Skeletal muscle satellite cell (primary cell): ENCODE results near the gene NCS1.

Source experiments
- H3K27me3 ChIP-seq: 2 replicates; pipeline ENCODE4 v1.7.0; 2013; ENCODE audit warnings: low read length; ENCODE audit not compliant: control insufficient read depth, insufficient read depth
- H3K36me3 ChIP-seq: 2 replicates; pipeline ENCODE4 v1.7.0; 2013; ENCODE audit warnings: mild to moderate bottlenecking, control low read depth, low read length; ENCODE audit not compliant: insufficient read depth
- H3K4me1 ChIP-seq: 2 replicates; pipeline ENCODE4 v1.7.0; 2013; ENCODE audit warnings: low read length; ENCODE audit not compliant: control insufficient read depth, insufficient read depth
- H3K4me2 ChIP-seq: 2 replicates; pipeline ENCODE4 v1.7.0; 2013; ENCODE audit warnings: mild to moderate bottlenecking, low read length
- H3K4me3 ChIP-seq: 2 replicates; pipeline ENCODE4 v1.7.0; 2013; ENCODE audit warnings: low read length
- H3K9ac ChIP-seq: 2 replicates; pipeline ENCODE4 v1.7.0; 2013; ENCODE audit warnings: mild to moderate bottlenecking, low read depth, low read length, moderate library complexity
- H3K9me3 ChIP-seq: replicated peaks from 2 replicates; pipeline ENCODE4 v1.7.0; 2013; ENCODE audit warnings: mild to moderate bottlenecking, control low read depth, low read length

Gene NCS1

DNA sequence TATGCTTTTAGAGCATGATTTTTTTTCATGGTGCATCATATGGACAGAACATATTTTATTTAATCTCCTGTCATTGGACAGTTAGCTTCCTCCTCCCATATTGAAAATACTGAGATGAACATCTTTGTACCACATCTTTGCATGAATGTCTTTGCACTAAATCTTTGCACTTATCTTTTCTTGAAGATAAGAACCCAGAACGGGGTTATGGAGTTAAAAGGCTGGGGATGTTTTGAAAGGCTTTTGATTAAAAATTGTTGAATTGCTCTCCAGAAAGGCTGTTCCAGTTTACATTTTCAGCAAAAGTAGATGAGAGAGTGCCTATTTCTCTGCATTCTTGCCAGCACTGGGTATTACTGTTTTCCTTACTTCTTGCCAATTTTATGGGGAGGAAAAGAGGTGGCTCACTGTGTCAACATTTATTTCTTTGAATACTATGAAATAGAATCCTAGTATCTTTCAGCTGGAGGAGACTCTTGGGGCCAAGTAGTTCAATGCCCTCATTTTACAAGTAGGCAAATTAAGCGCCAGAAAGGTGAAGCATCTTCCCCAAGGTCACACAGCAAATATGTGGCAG lies 7.2 kb downstream of the NCS1 start:
- Histone ChIP-seq H3K27me3 (no peaks in the 10 kb centered on the region), H3K4me3 (no peak overlapping the region), H3K36me3 (peaks cover 15% of the 10 kb centered on the region), H3K9me3 (no peaks in the 10 kb centered on the region), H3K4me2 (no peak overlapping the region), H3K9ac (no peak overlapping the region), H3K4me1 (peaks cover 28% of the 10 kb centered on the region)

DNA sequence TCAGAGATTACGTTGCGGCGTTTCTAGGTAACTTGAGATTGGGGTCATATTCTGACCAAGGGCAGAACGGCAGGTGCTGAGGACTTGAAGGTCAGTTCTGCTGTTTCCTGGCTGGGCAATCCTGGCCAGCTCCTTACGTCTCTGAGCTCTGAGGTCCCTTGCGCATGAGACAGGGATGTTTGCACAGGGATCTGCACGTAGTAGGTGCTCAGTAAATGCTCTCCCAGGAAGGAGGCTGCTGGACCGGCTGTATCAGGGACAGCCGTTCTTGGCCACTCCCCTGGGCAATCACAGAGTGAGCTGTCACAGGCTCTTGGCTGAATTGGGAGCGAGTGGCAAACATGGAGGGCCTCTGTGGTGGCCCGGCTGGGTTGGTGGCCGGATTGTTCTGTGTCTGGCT lies 8.3 kb downstream of the NCS1 start:
- Histone ChIP-seq H3K27me3 (no peaks in the 10 kb centered on the region), H3K36me3 (peaks cover 19% of the 10 kb centered on the region), H3K4me3 (no peak overlapping the region), H3K9me3 (no peaks in the 10 kb centered on the region), H3K4me2 (no peak overlapping the region), H3K9ac (no peak overlapping the region), H3K4me1 (peaks cover 28% of the 10 kb centered on the region)

DNA sequence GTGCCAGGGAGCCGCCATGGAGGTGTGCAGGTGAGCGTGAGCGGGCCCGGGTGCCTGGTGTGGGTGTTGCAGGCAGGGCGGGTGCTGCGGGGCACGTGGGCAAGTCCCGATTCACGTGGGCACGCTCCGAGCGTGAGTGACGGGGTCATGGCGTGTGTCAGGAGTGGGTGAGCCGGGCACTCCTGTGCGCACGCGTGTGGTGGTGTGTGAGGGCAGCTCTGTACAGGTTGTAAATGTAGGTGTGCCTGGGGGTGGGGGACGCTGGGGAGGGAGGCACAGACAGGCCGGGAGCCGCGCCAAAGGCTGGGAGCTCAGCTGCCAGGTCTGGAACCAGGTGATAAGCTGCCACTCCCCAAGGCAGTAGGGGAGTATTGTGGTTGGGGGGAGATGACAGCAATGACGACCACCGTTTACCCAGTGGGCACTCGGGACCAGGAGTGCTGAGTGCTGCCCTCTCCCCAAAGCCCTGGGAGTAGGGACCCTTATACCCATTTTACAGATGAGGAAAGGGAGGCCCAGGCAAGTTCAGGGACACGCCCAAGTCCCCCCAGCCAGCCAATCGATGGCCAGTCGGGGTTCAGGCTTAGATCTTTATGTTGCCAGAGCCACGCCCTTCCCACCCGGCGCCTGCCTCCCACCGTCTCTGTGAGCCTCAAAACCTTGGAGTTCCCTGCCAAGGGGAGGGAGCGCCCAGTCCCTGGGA lies 9.6 kb downstream of the NCS1 start:
- no peak overlapping the region for H3K4me2 ChIP-seq
- no peak overlapping the region for H3K4me3 ChIP-seq
- peaks cover 39% of the 10 kb centered on the region for H3K4me1 ChIP-seq
- peaks cover 15% of the 10 kb centered on the region for H3K36me3 ChIP-seq
- no peaks in the 10 kb centered on the region for H3K27me3 ChIP-seq
- H3K9ac ChIP-seq = no peak overlapping the region
- no peaks in the 10 kb centered on the region for H3K9me3 ChIP-seq

DNA sequence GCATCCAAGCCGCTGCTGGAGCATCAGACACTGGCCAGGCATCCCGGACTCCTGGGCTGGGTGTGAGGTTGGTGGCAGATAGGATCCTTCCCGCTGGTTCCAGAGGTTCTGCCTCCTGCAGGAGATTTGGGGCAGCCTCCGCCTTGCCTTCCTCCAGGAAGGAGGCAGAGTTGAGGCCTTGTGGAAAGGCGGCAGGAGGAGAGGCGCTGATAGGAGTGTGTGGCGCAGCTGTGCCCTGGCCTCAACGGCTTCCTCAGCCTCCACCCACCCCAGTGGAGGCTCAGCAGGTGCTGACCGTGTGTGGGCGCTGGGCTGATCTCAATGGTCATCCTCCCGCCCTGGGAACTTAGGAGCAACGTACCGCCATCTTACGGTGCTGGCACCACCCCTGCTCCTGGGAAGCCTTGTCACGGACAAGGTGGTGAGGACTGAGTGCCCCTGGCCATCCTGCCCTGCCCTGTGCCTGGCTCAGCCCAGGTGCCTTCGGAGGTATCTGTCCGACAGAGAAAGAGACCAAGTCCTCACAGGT lies 10.2 kb downstream of the NCS1 start:
- H3K27me3 ChIP-seq = no peaks in the 10 kb centered on the region
- H3K9ac ChIP-seq = peak overlapping the region; percentile 54
- peak overlapping the region; percentile 70 for H3K4me2 ChIP-seq
- H3K4me1 ChIP-seq = peaks cover 45% of the 10 kb centered on the region
- no peaks in the 10 kb centered on the region for H3K9me3 ChIP-seq
- H3K36me3 ChIP-seq = peaks cover 15% of the 10 kb centered on the region
- H3K4me3 ChIP-seq = no peak overlapping the region

DNA sequence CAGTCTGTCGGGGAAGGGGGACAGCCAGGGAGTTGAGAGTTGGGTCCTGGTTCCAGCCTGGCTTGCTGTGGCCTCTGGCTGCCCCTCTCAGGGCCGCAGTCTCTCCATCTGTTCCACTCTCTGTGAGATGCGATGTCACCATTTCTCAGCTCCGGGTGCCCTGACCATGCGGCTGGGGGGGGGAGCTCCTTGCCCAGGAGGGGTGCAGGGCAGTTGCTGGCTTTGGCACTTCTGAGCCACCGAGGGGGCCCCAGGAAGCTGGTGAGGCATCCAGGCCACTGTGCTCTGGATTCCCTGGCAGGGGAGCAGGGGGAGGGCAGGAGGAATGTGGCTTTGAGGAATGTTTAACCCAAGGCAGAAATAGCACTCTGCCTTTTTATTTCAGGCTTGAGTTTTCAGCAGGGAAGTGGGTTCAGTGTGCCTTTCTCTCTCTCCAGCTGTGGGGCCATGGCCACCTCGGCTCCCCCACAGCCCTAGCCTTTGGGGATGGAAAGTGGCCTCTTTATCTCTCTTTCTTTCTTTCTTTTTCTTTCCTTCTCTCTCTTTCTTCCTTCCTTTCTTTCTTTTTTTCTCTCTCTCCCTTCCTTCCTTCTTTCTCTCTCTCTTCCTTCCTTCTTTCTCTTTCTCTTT lies 11.0 kb downstream of the NCS1 start:
- Histone ChIP-seq H3K9me3 (no peaks in the 10 kb centered on the region), H3K9ac (peak overlapping the region; percentile 54), H3K27me3 (no peaks in the 10 kb centered on the region), H3K4me1 (peaks cover 52% of the 10 kb centered on the region), H3K4me3 (peak overlapping the region; percentile 20), H3K4me2 (peak overlapping the region; percentile 70), H3K36me3 (peaks cover 15% of the 10 kb centered on the region)

DNA sequence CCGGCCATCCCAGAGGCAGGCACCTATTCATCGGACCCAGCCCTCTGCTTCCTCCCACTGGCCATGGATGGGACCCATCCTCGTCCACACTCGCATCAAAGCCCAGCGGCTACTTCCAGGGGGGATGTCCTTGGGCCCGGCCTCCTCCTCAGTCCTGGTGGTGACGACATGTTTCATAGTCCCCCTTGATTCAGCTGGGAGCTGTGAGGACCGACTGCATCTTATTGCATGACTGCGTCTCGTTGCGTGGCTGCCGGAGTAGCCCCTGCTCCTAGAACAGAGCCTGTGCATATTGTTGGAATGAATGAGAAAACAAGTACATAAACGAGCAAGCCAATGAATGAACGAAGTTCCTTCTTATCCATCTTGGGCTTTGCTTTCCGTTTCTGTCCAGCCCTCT lies 12.8 kb downstream of the NCS1 start:
- Histone ChIP-seq H3K36me3 (peaks cover 11% of the 10 kb centered on the region), H3K4me3 (no peak overlapping the region), H3K4me1 (peaks cover 57% of the 10 kb centered on the region), H3K9ac (no peak overlapping the region), H3K4me2 (no peak overlapping the region), H3K9me3 (no peaks in the 10 kb centered on the region), H3K27me3 (no peaks in the 10 kb centered on the region)

DNA sequence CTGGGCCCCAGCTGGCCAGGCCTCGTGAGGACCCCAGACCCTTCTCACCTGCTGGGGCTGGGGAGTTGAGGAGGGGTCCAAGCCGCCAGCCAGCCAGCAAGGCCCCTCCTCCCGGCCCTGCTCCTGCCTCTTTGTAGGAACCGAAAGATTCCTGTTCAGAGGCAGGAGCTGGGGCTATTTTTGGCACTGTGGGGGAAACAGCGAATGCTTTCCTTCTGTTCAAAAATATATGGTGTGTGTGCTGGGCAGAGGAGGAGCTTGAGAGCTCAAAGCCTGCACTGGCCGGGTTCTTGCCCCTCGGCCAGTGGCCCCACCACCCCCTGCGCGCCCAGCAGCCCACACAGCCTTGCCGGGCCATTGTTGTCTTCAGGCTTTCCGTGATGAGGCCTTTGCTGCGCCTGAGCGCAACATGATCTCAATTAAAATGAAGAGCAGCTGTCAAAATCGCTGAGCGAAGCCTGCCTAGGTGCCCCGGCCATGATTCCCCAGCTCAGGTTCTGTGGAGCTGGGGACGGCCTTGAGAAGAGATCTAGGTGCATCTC lies 13.4 kb downstream of the NCS1 start:
- H3K9ac ChIP-seq = no peak overlapping the region
- peaks cover 62% of the 10 kb centered on the region for H3K4me1 ChIP-seq
- H3K9me3 ChIP-seq = no peaks in the 10 kb centered on the region
- no peaks in the 10 kb centered on the region for H3K27me3 ChIP-seq
- H3K4me2 ChIP-seq = no peak overlapping the region
- no peak overlapping the region for H3K4me3 ChIP-seq
- H3K36me3 ChIP-seq = peaks cover 8% of the 10 kb centered on the region

DNA sequence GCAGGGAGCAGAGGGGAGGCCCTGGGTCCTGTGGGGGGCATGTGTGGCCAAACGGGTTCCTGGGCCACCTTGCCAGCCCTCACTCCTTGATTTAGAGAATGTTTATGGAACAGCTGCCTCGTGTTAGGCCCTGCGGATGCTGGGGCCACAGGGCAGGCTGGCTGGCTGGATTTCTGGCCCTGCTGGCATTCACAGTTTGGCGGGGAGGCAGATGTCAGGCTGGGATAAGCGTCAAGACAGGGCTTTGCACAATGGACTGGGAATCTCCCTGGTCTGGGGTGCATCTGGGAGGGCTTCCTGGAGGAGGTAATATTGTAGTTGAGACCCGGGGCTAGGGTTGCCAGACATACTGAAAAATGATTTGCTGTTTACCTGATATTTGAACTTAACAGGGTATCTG lies 13.8 kb downstream of the NCS1 start:
- Histone ChIP-seq H3K4me1 (peaks cover 62% of the 10 kb centered on the region), H3K4me3 (no peak overlapping the region), H3K27me3 (no peaks in the 10 kb centered on the region), H3K9ac (no peak overlapping the region), H3K36me3 (peaks cover 7% of the 10 kb centered on the region), H3K9me3 (no peaks in the 10 kb centered on the region), H3K4me2 (no peak overlapping the region)

DNA sequence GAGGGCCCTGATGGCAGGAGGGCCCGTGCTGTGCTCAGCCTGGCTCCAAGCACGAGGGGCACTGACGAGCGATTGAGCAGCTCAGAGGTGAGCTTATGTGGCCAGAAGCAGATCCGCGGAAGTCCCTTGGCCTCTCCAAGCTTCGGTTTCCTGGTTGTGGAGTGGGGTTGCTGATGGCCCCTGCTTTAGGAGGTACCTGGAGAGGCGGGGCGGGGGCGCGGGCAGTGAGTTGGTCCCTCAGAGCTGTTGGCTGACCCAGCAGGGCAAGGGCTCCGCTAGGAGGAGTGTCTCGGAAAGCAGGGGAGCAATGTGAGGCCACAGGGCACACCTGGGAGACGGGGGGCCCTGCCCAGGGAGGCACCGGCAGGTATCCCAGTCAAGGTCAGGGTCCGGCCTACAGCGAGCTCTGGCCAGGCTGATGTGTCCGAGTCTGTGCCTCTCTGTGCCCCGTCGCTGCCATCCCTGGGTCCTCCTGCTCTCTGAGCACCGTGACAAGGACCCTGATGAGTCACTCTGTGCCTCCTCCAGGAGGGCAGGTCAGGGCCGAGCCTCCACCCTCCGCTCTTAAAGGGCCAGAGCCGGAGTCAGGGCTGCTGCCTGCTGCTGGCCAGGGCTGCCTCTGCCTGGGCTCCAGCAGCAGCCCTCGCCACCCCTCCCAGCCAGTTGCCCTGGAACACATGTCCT lies 14.8 kb downstream of the NCS1 start:
- H3K27me3 ChIP-seq = no peaks in the 10 kb centered on the region
- H3K4me1 ChIP-seq = peaks cover 62% of the 10 kb centered on the region
- peaks cover 7% of the 10 kb centered on the region for H3K36me3 ChIP-seq
- H3K4me2 ChIP-seq = peak overlapping the region; percentile 78
- peak overlapping the region; percentile 25 for H3K9ac ChIP-seq
- H3K4me3 ChIP-seq = peak overlapping the region; percentile 55
- no peaks in the 10 kb centered on the region for H3K9me3 ChIP-seq

DNA sequence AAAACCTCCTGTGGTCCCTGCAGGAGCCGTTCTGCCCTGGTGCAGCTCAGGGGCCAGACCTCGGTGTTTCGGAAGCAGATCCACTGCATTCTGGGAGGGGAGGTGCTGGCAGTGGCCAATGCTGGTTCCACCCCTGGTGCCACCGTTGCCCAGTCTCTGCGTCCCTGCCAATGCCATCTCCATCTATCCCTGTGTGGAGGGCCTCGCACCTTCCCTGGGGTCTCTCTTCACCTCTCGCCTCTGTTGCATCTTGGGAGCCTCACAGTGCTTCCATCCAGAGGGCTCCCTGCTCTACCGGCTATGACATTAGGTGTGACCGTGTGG lies 15.3 kb downstream of the NCS1 start:
- H3K9ac ChIP-seq = peak overlapping the region; percentile 25
- H3K9me3 ChIP-seq = no peaks in the 10 kb centered on the region
- H3K36me3 ChIP-seq = peaks cover 3% of the 10 kb centered on the region
- H3K4me1 ChIP-seq = peaks cover 62% of the 10 kb centered on the region
- H3K27me3 ChIP-seq = no peaks in the 10 kb centered on the region
- H3K4me3 ChIP-seq = peak overlapping the region; percentile 55
- H3K4me2 ChIP-seq = peak overlapping the region; percentile 78

DNA sequence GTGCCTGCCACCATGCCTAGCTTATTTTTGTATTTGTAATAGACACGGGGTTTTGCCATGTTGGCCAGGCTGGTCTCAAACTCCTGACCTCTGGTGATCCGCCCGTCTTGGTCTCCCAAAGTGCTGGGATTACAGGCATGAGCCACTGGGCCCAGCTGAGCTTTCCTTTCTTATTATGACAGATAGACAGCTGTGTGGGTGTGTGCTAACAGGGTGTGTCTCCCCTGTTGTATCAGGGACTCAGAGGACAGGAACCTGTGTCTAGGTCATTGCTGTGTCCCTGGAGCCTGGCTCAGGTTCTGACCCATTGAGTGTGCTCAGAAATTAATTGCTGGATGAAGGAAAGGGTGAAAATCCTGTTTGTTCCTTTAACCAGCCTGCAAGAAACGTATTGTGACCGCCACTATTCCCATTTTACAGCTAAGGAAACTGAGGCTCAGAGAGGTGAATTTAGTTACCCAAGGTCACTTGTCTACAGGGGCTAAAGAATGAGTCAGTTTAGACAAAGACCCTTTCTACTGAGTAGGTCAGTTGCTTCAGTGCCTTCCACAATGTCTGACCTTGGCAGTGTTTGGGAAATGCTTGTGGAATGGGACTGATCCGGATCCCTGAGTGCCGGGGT lies 16.8 kb downstream of the NCS1 start:
- H3K27me3 ChIP-seq = no peaks in the 10 kb centered on the region
- H3K4me1 ChIP-seq = peaks cover 48% of the 10 kb centered on the region
- peaks cover 3% of the 10 kb centered on the region for H3K36me3 ChIP-seq
- no peak overlapping the region for H3K4me3 ChIP-seq
- H3K4me2 ChIP-seq = no peak overlapping the region
- no peak overlapping the region for H3K9ac ChIP-seq
- no peaks in the 10 kb centered on the region for H3K9me3 ChIP-seq
